ES-I3 (cell line): ENCODE measurements around the gene MXRA8.

ENCODE experiments used
- H3K36me3 ChIP-seq: 2 replicates; pipeline ENCODE4 v1.6.1; 2013; ENCODE audit warnings: mild to moderate bottlenecking, low read length, control low read depth, moderate library complexity; ENCODE audit not compliant: insufficient read depth
- H3K4me1 ChIP-seq: 2 replicates; pipeline ENCODE4 v1.6.1; 2013; ENCODE audit warnings: mild to moderate bottlenecking, control low read depth, low read length; ENCODE audit not compliant: insufficient read depth
- H3K9ac ChIP-seq: 2 replicates; pipeline ENCODE4 v1.6.1; 2013; ENCODE audit warnings: low read depth, mild to moderate bottlenecking, low read length, moderate library complexity
- H3K9me3 ChIP-seq: 2 replicates; pipeline ENCODE4 v1.6.1; 2013; ENCODE audit warnings: mild to moderate bottlenecking, low read length, moderate library complexity; ENCODE audit not compliant: control insufficient read depth, insufficient read depth

MXRA8 gene

GRCh38 chr1:1343811-1344421 is 14.4 kb downstream of the MXRA8 start:
- Histone ChIP-seq H3K9ac (no peak overlapping the region), H3K36me3 (0 out of 2 replicates have a peak, but pooled peaks cover 6% of the 10 kb centered on the region), H3K9me3 (no peaks in the 10 kb centered on the region), H3K4me1 (no peaks in the 10 kb centered on the region)

- Histone ChIP-seq H3K4me1 (no peaks in the 10 kb centered on the region), H3K36me3 (0 out of 2 replicates have a peak, but pooled peaks cover 6% of the 10 kb centered on the region), H3K9me3 (no peaks in the 10 kb centered on the region), H3K9ac (no peak overlapping the region)
These were observed 15.7 kb downstream of the MXRA8 start for GRCh38 chr1:1342584-1343115.

DNA sequence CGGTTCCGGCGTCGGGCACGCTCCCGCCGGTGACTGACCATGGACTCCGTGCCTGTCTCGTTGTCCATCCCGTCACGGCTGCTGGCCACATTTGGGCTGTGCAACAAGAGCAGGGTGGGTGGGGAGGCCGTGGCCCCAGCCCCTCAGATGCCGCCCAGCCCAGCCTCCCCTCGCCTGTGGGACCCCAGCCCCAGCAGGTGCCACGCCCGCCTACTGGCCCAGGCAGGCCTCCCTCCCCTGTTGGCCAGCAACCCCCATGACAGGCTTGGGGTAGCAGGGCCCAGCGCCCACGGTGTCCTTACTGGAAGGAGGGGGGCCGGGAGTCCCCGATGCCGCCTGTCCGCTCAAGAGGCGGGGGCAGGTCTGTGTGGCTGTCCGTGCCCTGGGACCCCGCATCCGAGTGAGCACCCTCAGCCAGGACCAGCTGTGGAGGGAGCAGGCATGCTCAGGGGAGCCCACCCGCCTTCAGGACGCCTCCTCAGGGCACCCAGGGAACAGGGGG is 16.2 kb downstream of the MXRA8 start:
- no peaks in the 10 kb centered on the region for H3K4me1 ChIP-seq
- 0 out of 2 replicates have a peak, but pooled peaks cover 6% of the 10 kb centered on the region for H3K36me3 ChIP-seq
- no peaks in the 10 kb centered on the region for H3K9me3 ChIP-seq
- no peak overlapping the region for H3K9ac ChIP-seq

- H3K4me1 ChIP-seq, result no peaks in the 10 kb centered on the region
- 0 out of 2 replicates have a peak, but pooled peaks cover 6% of the 10 kb centered on the region for H3K36me3 ChIP-seq
- H3K9ac ChIP-seq, result no peak overlapping the region
- H3K9me3 ChIP-seq, result no peaks in the 10 kb centered on the region
These were observed 16.8 kb downstream of the MXRA8 start for GRCh38 chr1:1341549-1342021.

GRCh38 chr1:1340791-1341548 is 17.4 kb downstream of the MXRA8 start:
- H3K9me3 ChIP-seq, result no peaks in the 10 kb centered on the region
- H3K36me3 ChIP-seq, result 0 out of 2 replicates have a peak, but pooled peaks cover 6% of the 10 kb centered on the region
- no peak overlapping the region for H3K9ac ChIP-seq
- H3K4me1 ChIP-seq, result no peaks in the 10 kb centered on the region

- Histone ChIP-seq H3K36me3 (0 out of 2 replicates have a peak, but pooled peaks cover 6% of the 10 kb centered on the region), H3K4me1 (no peaks in the 10 kb centered on the region), H3K9me3 (no peaks in the 10 kb centered on the region), H3K9ac (no peak overlapping the region)
These were observed 18.2 kb downstream of the MXRA8 start for GRCh38 chr1:1340185-1340584.

GRCh38 chr1:1338278-1338677 is 20.1 kb downstream of the MXRA8 start:
- Histone ChIP-seq H3K36me3 (0 out of 2 replicates have a peak, but pooled peaks cover 6% of the 10 kb centered on the region), H3K4me1 (no peaks in the 10 kb centered on the region), H3K9me3 (no peaks in the 10 kb centered on the region), H3K9ac (no peak overlapping the region)

GRCh38 chr1:1337793-1338147 is 20.6 kb downstream of the MXRA8 start:
- H3K9me3 ChIP-seq, result no peaks in the 10 kb centered on the region
- no peak overlapping the region for H3K9ac ChIP-seq
- H3K36me3 ChIP-seq, result 0 out of 2 replicates have a peak, but pooled peaks cover 6% of the 10 kb centered on the region
- H3K4me1 ChIP-seq, result no peaks in the 10 kb centered on the region

DNA sequence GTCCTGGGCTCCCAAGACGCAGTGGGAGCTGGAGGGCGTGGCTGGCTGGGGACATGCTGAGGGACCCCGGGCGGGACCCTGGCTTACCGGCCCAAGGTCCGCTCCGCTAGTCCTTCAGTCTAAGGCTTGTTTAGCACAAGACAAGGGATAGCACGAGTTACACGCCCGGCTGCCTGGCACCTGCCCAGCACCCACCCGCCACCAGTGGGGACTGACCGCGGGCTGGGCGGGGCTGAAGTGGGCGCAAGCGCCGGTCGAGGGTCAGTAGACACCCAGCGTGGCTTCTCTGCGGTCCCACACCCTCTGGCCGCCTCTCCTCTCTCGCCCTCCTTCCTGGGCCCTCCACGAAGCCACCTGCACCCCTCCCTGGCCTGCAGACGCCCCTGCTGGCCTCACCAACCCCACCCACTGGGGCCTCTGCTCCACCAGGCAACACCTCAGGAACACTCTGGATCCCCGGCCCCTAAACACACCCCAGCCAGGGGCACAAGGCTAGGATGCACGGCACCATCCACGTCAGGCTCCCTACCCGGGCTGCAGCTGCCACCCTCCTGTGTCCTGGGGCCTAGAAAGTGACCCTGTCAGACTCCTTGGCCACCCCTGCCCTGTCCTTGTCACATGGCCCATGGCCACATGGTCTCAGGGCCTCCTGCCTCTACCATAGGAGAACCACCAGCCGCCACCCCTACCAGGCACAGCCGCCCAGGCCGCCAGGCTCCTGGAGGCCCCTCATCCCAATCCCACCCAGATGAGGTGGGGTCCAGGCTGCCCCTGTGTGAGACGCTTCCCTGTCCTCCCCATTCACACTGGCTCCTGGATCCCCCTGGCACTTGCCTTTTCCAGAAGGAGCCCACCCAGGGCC is 21.2 kb downstream of the MXRA8 start:
- H3K9ac ChIP-seq, result no peak overlapping the region
- no peaks in the 10 kb centered on the region for H3K9me3 ChIP-seq
- 0 out of 2 replicates have a peak, but pooled peaks cover 6% of the 10 kb centered on the region for H3K36me3 ChIP-seq
- no peaks in the 10 kb centered on the region for H3K4me1 ChIP-seq

- 0 out of 2 replicates have a peak, but pooled peaks cover 5% of the 10 kb centered on the region for H3K36me3 ChIP-seq
- H3K9ac ChIP-seq, result no peak overlapping the region
- no peaks in the 10 kb centered on the region for H3K4me1 ChIP-seq
- H3K9me3 ChIP-seq, result no peaks in the 10 kb centered on the region
These were observed 21.9 kb downstream of the MXRA8 start for GRCh38 chr1:1336446-1336845.

DNA sequence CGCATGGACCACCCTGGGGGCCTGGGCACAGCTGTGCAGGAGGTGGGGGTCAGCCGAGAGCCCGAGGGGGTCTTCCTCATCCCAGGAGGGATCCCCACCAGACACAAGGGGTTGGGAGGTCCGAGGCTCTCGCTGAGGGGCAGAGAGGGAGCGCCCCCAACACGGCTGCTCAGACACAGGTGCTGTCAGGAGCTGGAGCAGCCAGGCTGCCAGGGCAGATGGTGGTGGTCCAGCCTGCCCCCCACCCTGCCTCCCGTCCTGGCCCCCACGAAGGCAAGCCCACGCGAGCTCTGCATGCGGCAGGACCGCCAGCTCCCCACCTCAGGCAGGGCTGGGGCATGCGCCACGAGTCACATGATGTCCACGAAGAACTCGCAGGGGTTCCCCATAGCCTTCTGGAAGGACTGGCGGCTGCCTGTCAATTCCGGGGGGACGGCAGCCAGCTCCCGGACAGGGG is 22.5 kb downstream of the MXRA8 start:
- H3K9me3 ChIP-seq, result no peaks in the 10 kb centered on the region
- H3K36me3 ChIP-seq, result no peaks in the 10 kb centered on the region

GRCh38 chr1:1335283-1335682 is 23.1 kb downstream of the MXRA8 start:
- Histone ChIP-seq H3K4me1 (no peaks in the 10 kb centered on the region), H3K9ac (no peak overlapping the region), H3K36me3 (no peaks in the 10 kb centered on the region), H3K9me3 (no peaks in the 10 kb centered on the region)

More for the DNA sequence above, 22.5 kb downstream of the MXRA8 start:
- Histone ChIP-seq H3K4me1 (no peaks in the 10 kb centered on the region), H3K9ac (no peak overlapping the region)

- no peak overlapping the region for H3K9ac ChIP-seq
- no peaks in the 10 kb centered on the region for H3K4me1 ChIP-seq
- H3K36me3 ChIP-seq, result no peaks in the 10 kb centered on the region
- no peaks in the 10 kb centered on the region for H3K9me3 ChIP-seq
These were observed 23.5 kb downstream of the MXRA8 start for GRCh38 chr1:1334835-1335234.
